GM19395 (cell line): ENCODE results near the gene SELP.
A peak's percentile ranks its signal among the peaks of the same experiment; 100 is the strongest.
"Not testable (repeated sequence)": the region's sequence is repeated elsewhere in the genome, so short reads cannot be mapped to it uniquely, and the experiment has no call there.

Experiments
- ATAC-seq: cut with Tn5 transposase; IDR thresholded peaks from one replicate; pipeline ENCODE4 v1.9.1; 2021; ENCODE audit warnings: mild to moderate bottlenecking, moderate library complexity; ENCODE audit not compliant: unreplicated experiment

The SELP gene

DNA sequence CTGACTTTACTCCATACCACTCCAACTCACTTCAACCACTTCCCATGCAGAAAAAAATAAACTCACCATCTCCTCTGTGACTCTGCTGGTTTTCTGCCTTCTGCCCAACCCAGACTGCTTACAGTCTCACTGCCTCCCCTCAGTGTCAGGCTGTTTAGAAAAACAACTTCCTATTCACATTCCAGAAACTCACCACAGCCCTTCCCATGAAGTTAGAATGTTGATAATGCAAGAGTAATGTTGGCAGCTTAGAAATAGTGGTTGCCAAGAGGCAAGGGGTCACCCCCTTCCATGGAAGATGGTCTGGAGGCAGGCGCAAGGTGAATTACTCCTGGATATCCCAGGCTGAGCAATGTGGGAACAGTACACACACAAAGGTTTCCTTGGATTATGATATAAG is at the start of gene SELP:
SELP (minus strand) TSS at position 119 of the 400 bp plus-strand sequence; CDS start at position 69, 50 bp downstream.
- no peak for ATAC-seq

DNA sequence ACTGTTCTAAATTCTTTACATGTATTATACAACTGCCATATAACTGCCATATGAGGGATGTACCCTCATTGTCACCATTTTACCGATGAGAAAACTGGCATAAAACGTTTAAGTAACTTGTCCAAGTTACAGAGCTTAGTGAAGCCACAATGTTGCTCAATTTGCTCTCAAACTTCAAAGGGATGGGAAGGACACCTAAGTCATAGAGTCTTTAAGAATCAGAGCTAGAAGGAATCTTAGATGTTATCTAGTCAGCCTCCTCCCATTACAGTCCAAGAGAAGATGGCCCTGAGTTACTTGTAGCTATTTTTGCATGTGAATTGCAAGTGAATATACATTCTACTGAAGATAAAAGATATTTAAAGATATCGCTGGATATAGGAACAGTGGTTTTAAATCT is 49.8 kb upstream of the SELP start:
- no peak for ATAC-seq

DNA sequence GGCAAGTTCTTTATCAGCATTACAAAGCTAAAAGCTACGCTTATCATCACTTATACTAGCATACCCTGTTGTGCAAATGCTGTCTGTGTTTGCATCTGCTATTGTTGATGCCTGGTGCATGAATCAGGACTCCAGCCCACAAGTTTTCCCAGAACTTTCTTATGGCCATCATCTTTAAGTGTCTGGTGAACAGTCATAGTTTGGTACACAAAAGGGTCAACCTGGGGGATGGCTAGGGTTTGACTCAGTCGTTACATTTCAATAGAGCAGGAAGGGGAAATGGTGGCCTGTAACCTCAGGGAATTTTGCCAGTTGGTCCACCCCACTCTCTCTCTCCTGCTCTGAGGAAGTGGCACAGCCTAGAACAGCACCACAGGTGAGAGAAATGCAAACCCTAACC is 46.1 kb upstream of the SELP start:
- ATAC-seq = no peak

DNA sequence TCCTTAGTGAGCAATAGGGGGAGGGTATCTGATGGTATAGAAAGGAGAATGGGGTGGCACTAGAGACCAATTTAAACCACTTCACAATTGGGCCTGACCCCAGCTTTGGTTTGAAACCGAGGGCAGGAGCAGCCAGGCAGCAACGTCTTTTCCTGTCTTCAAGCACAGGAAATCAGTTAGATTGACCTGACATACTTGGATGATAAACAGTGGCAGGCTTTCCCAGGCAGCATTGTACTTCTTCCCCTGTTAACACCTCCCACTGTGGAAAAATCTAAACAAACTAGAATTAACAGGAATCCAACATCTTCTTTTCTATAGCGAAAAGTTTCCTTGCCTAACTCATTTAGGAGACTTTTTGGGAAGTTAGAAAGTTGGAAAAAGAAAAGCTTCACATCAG is 40.9 kb upstream of the SELP start:
- ATAC-seq = no peak

DNA sequence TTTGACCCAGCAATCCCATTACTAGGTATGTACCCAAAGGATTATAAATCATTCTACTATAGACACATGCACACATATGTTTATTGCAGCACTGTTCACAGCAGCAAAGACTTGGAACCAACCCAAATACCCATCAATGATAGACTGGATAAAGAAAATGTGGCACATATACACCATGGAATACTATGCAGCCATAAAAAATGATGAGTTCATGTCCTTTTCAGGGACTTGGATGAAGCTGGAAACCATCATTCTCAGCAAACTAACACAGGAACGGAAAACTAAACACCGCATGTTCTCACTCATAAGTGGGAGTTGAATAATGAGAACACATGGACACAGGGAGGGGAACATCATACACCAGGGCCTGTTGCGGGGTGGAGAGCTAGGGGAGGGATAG is 40.3 kb upstream of the SELP start:
- ATAC-seq = not testable (repeated sequence)

DNA sequence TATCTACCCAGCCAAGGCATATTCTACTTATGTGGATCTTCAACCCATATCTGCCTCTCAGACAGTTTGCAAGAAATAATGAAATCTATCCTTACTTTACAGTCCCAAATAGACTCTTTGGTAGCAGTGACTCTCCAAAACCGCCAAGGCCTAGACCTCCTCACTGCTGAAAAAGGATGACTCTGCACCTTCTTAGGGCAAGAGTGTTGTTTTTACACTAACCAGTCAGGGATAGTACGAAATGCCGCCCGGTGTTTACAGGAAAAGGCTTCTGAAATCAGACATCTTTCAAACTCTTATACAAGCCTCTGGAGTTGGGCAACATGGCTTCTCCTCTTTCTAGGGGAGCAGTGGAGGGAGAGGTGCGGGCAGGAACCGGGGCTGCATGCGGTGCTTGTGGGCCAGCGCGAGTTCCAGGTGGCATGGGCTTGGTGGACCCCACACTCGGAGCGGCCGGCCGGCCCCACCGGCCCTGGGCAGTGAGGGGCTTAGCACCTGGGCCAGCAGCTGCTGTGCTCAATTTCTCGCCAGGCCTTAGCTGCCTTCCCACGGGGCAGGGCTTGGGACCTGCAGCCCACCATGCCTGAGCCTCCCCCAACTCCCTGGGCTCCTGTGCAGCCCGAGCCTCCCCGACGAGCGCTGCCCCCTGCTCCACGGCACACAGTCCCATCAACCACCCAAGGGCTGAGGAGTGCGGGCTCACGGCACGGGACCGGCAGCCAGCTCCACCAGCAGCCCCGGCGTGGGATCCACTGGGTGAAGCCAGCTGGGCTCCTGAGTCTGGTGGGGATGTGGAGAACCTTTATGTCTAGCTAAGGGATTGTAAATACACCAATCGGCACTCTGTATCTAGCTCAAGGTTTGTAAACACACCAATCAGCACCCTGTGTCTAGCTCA is 38.0 kb upstream of the SELP start:
- peak; percentile 8 for ATAC-seq

DNA sequence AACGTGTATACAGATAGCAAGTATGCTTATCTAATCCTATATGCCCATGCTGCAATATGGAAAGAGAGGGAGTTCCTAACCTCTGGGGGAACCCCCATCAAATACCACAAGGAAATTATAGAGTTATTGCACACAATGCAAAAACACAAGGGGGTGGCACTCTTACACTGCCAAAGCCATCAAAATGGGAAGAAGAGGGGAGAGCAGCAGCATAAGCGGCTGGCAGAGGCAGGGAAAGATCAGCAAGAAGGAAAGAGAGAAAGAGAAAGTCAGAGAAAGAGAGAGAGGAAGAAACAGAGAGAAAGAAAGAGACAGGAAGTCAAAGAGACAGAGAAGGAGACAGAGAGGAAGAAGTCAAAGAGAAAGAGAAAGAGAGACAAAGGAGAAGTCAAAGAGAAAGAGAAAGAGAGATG is 37.3 kb upstream of the SELP start:
- ATAC-seq = peak; percentile 88

DNA sequence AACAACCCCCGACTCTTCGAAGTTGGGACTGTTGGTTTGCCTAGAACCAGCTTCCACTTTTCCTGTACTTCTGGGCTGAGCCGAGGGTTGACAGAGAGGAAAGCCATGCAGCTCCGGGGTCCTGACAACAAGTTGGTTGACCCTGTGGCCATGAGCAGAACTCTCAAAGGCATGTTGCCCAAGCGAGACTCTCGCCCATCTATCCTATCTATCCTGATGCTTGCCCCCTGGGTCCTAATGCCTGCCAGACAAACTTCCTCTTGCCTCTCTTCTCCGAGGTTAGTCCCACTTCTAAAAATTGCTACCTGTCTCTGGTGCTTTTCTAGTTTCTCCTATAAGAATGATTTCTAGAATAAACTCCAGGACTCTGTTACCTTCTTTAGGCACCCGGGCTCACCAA is 32.8 kb upstream of the SELP start:
- ATAC-seq = not testable (repeated sequence)

DNA sequence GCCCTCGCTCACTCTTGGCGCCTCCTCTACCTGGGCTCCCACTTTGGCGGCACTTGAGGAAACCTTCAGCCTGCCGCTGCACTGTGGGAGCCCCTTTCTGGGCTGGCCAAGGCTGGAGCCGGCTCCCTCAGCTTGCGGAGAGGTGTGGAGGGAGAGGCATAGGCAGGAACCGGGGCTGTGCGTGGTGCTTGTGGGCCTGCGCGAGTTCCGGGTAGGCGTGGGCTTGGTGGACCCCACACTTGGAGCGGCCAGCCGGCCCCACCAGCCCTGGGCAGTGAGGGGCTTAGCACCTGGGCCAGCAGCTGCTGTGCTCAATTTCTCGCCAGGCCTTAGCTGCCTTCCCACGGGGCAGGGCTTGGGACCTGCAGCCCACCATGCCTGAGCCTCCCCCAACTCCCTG is 31.1 kb upstream of the SELP start:
- ATAC-seq = not testable (repeated sequence)

DNA sequence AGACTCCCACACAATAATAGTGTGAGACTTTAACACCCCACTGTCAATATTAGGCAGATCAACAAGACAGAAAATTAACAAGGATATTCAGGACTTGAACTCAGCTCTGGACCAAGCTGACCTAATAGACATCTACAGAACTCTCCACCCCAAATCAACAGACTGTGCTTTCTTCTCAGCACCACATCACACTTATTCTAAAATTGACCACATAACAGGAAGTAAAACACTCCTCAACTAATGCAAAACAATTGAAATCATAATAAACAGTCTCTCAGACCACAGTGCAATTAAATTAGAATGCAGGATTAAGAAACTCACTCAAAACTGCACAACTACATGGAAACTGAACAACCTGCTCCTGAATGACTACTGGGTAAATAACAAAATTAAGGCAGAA is 28.9 kb upstream of the SELP start:
- ATAC-seq = not testable (repeated sequence)

DNA sequence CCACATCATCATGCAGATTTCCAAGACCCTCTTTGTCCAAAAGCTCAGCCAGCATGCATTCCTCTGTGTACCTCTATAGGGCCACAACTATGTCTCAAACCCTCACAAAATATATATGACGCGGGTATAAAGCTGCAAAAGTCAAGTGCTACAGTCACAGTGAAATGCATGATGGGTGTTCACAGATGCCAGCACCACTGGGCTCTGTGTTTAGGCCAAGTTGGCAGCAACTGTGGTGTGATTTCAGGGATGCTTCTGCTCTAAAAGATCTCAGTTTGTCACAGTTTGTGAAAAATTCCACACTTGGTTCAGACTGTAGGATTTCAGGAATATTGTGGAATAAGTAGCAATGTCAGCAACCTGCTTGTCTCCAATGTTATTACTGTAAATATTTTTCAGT is 23.9 kb upstream of the SELP start:
- no peak for ATAC-seq

DNA sequence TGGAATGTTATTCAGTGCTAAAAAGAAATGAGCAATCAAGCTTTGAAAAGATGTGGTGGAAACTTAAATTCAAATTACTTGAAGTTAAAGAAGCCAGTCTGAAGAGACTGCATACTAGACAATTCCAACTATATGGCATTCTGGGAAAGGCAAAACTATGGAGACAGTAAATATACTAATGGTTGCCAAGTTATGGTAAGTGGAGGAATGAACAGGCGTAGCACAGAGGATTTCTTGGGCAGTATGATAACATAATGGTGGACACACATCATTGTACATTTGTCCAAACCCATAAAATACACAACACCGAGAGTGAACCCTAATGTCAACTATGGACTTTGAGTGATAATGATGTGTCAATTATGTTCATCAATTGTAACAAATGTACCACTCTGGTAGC is 21.1 kb upstream of the SELP start:
- ATAC-seq = no peak

DNA sequence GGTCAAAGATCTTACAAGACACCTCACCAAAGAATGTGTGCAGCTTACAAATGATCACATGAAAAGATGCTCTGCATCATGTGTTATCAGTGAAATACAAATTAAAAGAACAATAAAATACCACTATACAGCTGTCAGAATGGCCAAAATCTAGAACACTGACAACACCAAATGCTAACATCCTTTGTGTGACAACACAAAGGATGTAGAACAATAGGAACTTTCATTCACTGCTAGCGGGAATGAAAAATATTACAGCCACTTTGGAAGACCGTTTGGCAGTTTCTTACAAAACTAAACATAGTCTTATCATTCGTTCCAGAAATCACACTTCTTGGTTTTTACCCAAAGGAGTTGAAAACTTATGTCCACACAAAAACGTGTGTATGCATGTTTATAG is 20.6 kb upstream of the SELP start:
- no peak for ATAC-seq

DNA sequence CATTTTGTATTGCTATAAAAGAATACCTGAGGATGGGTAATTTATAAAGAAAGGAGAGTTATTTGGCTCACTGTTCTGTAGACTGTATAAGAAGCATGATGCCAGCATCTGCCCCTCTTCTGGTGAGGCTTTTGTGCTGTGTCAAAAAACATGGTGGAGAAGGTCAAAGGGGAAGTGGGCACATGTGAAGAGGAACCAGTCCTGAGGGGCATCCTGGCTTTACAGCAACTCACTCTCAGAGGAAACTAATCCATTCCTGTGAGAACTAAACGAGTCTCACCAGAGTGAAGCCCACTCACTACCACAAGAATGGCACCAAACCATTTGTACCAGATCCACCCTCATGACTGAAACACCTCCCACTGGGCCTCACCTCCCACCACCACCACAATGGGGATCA is 18.8 kb upstream of the SELP start:
- ATAC-seq = no peak

DNA sequence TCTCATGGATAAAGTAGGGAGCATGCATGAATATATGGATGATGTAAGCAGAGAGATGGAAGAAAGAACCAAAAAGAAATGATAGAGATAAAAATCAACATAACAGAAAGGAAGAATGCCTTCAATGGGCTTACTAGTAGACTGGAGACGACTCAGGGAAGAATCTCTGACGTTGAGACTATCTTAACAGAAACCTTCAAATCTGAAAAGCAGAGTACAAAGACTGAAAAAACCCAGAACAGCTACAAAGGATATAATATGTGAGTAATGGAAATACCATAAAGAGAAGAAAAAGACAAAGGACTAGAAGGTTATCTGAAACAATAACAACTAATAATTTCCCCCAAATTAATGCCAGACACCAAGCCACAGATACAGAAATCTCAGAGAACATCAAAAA is 18.3 kb upstream of the SELP start:
- ATAC-seq = no peak

DNA sequence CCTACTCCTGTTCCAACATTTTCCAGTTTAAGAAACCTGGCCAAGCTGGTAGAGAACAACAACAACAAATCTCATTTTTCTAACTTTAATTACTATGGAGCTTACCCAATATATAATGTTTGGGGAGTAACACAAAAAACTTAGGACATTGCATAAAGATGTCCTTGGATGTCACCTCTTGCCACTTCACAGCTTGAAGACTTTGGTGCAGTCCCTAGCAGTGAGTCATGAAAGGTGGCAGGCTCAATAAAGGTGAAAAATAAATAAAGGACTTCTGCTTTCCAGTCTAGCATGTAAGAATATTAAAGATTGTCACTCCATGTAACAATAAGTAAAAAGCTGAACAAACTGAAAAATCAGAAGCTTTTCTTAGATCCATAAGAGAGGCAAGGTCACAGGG is 17.6 kb upstream of the SELP start:
- no peak for ATAC-seq

DNA sequence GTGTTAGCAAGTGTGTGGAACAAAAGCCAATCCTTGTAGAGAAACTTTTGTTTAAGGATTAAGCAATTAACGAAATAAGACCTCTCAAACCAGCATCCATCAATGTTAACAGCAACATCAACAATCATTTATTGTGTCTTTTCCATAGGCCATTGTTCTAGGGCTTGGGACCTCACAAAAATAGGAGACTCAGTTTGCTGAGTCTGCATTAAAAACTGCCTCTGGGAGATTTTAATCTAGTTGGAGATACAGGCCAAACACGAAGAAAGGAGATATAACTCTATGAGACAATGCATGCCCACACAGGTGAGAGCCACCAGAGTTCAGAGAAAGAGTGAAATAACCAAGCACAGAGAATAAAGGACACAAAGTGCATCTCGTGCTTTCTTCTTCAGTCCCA is 14.4 kb upstream of the SELP start:
- ATAC-seq = no peak

DNA sequence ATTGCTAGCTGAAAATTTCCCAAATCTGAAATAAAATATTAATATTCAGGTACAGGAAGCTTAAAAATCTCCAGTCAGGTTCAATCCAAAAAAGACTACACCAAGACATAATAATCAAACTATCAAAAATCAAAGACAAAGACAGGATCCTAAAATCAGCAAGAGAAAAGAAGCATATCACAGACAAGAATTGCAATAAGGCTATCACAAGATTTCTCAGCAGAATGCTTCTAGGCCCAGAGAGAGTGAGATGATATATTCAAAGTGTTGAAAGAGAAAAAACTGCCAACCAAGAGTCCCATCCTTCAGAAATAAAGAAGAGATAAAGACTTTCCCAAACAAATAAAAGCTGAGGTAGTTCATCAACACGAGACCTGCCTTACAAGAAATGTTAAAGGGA is 5.0 kb upstream of the SELP start:
- ATAC-seq = no peak

DNA sequence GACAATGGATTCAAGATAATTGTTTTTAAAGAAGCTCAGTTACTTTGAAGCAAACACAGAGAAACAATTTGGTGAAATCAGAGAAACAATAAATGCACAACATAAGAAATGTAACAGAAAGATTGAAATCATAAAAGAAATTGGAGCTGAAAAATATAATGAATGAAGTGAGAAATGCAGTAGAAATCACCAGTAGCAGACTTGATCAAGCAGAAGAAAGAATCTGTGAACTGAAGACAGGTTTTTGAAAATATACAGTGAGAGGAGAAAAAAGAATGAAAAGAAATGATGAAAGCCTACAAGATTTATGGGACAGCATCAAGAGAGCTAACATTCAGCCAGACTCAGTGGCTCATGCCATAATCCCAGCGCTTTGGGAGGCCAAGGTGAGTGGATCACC is 4.2 kb upstream of the SELP start:
- ATAC-seq = no peak

DNA sequence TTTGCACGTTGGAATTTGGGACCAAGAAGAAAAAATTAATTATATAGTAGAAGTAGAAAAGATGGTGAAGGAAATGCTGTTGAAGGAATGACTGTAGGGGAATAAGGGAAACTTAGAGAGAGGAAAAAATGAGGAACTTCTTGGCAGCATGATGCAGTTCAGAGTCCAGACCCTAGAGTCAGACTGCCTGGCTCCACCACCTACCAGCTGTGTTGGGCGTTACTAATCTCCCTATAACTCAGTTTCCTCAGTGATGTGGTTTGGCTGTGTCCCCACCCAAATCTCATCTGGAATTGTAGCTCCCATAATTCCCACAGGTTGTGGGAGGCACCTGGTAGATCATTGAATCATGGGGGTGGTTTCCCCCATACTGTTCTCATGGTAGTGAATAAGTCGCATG is 1.3 kb upstream of the SELP start:
- no peak for ATAC-seq

DNA sequence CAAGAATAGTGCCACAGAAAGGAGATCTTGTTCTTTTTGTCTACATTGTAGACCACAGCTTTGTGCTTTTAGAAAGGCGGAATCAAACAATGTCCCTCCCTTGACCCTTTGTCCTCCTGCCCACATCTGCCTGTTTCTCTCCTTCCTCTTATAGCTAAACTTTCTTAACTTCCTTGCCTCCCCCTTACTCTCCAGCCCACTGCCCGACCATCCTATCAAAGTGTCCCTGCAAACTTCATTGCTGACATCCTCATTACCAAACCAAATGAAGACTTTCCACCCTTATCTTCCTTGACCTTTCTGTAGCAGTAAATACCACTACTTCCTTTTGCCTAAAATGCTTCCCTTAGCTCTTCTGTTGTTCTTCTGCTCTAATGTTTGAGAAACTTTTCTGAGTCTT is 5.0 kb downstream of the SELP start:
- no peak for ATAC-seq

DNA sequence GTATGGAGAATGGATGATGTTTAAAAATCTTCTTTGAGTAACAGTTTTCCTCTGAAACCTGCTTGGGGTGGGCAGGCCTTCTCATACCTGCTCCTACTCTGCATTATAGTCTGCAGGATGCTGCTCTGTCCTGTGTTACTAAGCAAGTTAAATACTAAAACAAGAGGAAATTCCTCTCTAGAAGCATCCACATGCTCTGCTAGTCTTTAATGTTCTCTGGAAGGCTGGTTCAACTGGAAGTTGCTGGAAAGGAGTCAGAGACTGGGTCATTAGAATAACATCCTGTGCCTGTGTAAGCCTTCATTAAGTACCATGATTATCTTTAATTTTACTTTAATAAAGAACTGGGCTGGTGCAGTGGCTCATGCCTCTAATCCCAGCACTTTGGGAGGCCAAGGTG is 5.8 kb downstream of the SELP start:
- ATAC-seq = no peak
